Measurements from ENCODE around the gene DTX3. TPM values are rescaled to one million over a fixed set of nuclear protein-coding genes. Genes with fewer than 3 reads are reported as not detected.
"Not testable (repeated sequence)": the region's sequence is repeated elsewhere in the genome, so short reads cannot be mapped to it uniquely, and the experiment has no call there.

DTX3 gene
- total RNA-seq, 1 experiment from 2014 or later, result 42.9 TPM

- not testable (repeated sequence) for H3K4me3 ChIP-seq (ENCODE audit: insufficient read depth, low read depth, low read length); H3K36me3 ChIP-seq (replicated peaks; ENCODE audit: control insufficient read depth, insufficient read depth, low read length); H3K27me3 ChIP-seq (ENCODE audit: control insufficient read depth, insufficient read depth, low read length); DNase-seq
These were observed 15.5 kb upstream of the DTX3 start for GRCh38 chr12:57588951-57589610.

- DNase-seq, result no peak
- Histone ChIP-seq H3K4me3 (ENCODE audit: insufficient read depth, low read depth, low read length) (peak overlapping the region; percentile 92), H3K27me3 (ENCODE audit: control insufficient read depth, insufficient read depth, low read length) (peaks cover 6% of the 10 kb centered on the region), H3K36me3 (replicated peaks; ENCODE audit: control insufficient read depth, insufficient read depth, low read length) (no peaks in the 10 kb centered on the region; the same call in 1 of the 2 replicates)
These were observed 14.2 kb upstream of the DTX3 start for GRCh38 chr12:57590479-57590863.

GRCh38 chr12:57590864-57591781 lies 13.5 kb upstream of the DTX3 start, which contains the start of gene PIP4K2C:
TSS of gene PIP4K2C (plus strand) at chr12:57591192. CDS start at chr12:57591290, 98 bp downstream.
- no peaks in the 10 kb centered on the region; the same call in 1 of the 2 replicates for H3K36me3 ChIP-seq (replicated peaks; ENCODE audit: control insufficient read depth, insufficient read depth, low read length)
- peak; percentile 98 for DNase-seq
- H3K4me3 ChIP-seq (ENCODE audit: insufficient read depth, low read depth, low read length), result peak within 1 kb of the TSS; percentile 92
- peaks cover 6% of the 10 kb centered on the region for H3K27me3 ChIP-seq (ENCODE audit: control insufficient read depth, insufficient read depth, low read length)

- H3K4me3 ChIP-seq (ENCODE audit: insufficient read depth, low read depth, low read length), result peak overlapping the region; percentile 92
- no peaks in the 10 kb centered on the region; the same call in 1 of the 2 replicates for H3K36me3 ChIP-seq (replicated peaks; ENCODE audit: control insufficient read depth, insufficient read depth, low read length)
- H3K27me3 ChIP-seq (ENCODE audit: control insufficient read depth, insufficient read depth, low read length), result peaks cover 6% of the 10 kb centered on the region
- no peak for DNase-seq
These were observed 12.8 kb upstream of the DTX3 start for GRCh38 chr12:57591782-57592325.

- DNase-seq, result no peak
- Histone ChIP-seq H3K36me3 (replicated peaks; ENCODE audit: control insufficient read depth, insufficient read depth, low read length) (no peaks in the 10 kb centered on the region; the same call in 1 of the 2 replicates), H3K27me3 (ENCODE audit: control insufficient read depth, insufficient read depth, low read length) (peaks cover 6% of the 10 kb centered on the region), H3K4me3 (ENCODE audit: insufficient read depth, low read depth, low read length) (no peak overlapping the region)
These were observed 12.0 kb upstream of the DTX3 start for GRCh38 chr12:57592551-57593165.

- Histone ChIP-seq H3K27me3 (ENCODE audit: control insufficient read depth, insufficient read depth, low read length) (peaks cover 4% of the 10 kb centered on the region), H3K36me3 (replicated peaks; ENCODE audit: control insufficient read depth, insufficient read depth, low read length) (no peaks in the 10 kb centered on the region; the same call in 1 of the 2 replicates), H3K4me3 (ENCODE audit: insufficient read depth, low read depth, low read length) (no peak overlapping the region)
- DNase-seq, result no peak
These were observed 11.4 kb upstream of the DTX3 start for GRCh38 chr12:57593187-57593586.

- peaks cover 6% of the 10 kb centered on the region for H3K36me3 ChIP-seq (replicated peaks; ENCODE audit: control insufficient read depth, insufficient read depth, low read length)
- no peak overlapping the region for H3K4me3 ChIP-seq (ENCODE audit: insufficient read depth, low read depth, low read length)
- DNase-seq, result no peak
- no peaks in the 10 kb centered on the region for H3K27me3 ChIP-seq (ENCODE audit: control insufficient read depth, insufficient read depth, low read length)
These were observed 4.2 kb upstream of the DTX3 start for GRCh38 chr12:57600395-57600794.

DNA sequence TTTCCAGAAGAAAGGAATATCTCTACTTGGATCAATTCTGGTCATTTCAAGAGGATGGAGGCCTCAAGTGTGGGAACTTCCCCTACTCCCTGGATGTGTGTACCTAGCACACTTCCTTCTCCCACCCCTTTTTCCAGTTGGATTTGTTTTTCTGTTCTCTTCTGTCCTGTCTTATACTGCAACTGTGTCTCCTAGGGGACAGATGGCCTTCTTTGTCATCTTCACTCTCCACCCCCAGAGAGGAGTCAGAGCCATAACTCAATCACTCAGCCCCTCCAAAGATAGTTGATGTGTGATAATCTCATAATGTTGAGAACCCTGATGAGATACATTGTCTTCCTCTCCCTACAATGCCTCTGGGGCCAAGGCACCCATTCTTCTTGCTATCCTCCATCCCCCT lies 2.1 kb upstream of the DTX3 start:
- H3K27me3 ChIP-seq (ENCODE audit: control insufficient read depth, insufficient read depth, low read length), result no peaks in the 10 kb centered on the region
- no peak for DNase-seq
- H3K36me3 ChIP-seq (replicated peaks; ENCODE audit: control insufficient read depth, insufficient read depth, low read length), result peaks cover 6% of the 10 kb centered on the region
- no peak overlapping the region for H3K4me3 ChIP-seq (ENCODE audit: insufficient read depth, low read depth, low read length)

DNA sequence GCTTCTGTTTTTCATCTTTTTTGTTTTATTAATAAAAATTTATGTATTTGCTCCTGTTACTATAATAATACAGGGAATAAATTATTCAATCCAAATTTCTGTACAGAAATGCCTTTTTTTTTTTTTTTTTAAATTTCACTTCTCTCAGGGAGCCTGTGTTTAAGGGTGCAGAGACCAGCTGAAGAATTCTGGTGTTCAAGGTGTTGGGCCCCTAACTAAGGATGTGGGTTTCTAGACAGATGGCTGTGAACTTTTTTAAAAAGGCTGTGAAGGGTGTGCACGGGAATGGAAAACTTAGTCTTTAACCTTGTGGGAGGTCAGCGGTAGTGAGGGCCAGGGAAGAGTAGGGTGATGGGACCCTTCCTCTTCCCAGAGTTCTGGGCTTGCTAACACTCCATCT lies 1.3 kb upstream of the DTX3 start:
- no peaks in the 10 kb centered on the region for H3K27me3 ChIP-seq (ENCODE audit: control insufficient read depth, insufficient read depth, low read length)
- DNase-seq, result no peak
- H3K36me3 ChIP-seq (replicated peaks; ENCODE audit: control insufficient read depth, insufficient read depth, low read length), result peaks cover 6% of the 10 kb centered on the region
- H3K4me3 ChIP-seq (ENCODE audit: insufficient read depth, low read depth, low read length), result no peak overlapping the region

- Histone ChIP-seq H3K36me3 (replicated peaks; ENCODE audit: control insufficient read depth, insufficient read depth, low read length) (peaks cover 6% of the 10 kb centered on the region), H3K27me3 (ENCODE audit: control insufficient read depth, insufficient read depth, low read length) (no peaks in the 10 kb centered on the region), H3K4me3 (ENCODE audit: insufficient read depth, low read depth, low read length) (peak overlapping the region; percentile 71)
- DNase-seq, result peak; percentile 69
These were observed 690 bp upstream of the DTX3 start for GRCh38 chr12:57603815-57604453.

- DNase-seq, result peak; percentile 72
- Histone ChIP-seq H3K27me3 (ENCODE audit: control insufficient read depth, insufficient read depth, low read length) (peaks cover 6% of the 10 kb centered on the region), H3K36me3 (replicated peaks; ENCODE audit: control insufficient read depth, insufficient read depth, low read length) (peaks cover 2% of the 10 kb centered on the region), H3K4me3 (ENCODE audit: insufficient read depth, low read depth, low read length) (peak overlapping the region; percentile 71)
These were observed 577 bp downstream of the DTX3 start for GRCh38 chr12:57604992-57605810.

- Histone ChIP-seq H3K4me3 (ENCODE audit: insufficient read depth, low read depth, low read length) (no peak overlapping the region; the same call in 1 of the 2 replicates), H3K36me3 (replicated peaks; ENCODE audit: control insufficient read depth, insufficient read depth, low read length) (peaks cover 2% of the 10 kb centered on the region), H3K27me3 (ENCODE audit: control insufficient read depth, insufficient read depth, low read length) (peaks cover 12% of the 10 kb centered on the region)
- no peak for DNase-seq
These were observed 1.2 kb downstream of the DTX3 start for GRCh38 chr12:57605811-57606311.

- H3K36me3 ChIP-seq (replicated peaks; ENCODE audit: control insufficient read depth, insufficient read depth, low read length), result no peaks in the 10 kb centered on the region; the same call in 1 of the 2 replicates
- no peak overlapping the region for H3K4me3 ChIP-seq (ENCODE audit: insufficient read depth, low read depth, low read length)
- H3K27me3 ChIP-seq (ENCODE audit: control insufficient read depth, insufficient read depth, low read length), result peaks cover 18% of the 10 kb centered on the region
- DNase-seq, result no peak
These were observed 1.8 kb downstream of the DTX3 start for GRCh38 chr12:57606399-57606798.
